GM19193 (cell line): ENCODE data around the gene TRA2A.

Experiments used
- POLR2A ChIP-seq: IDR thresholded peaks from 4 replicates; pipeline ENCODE4 v1.6.1; 2011; ENCODE audit not compliant: insufficient read depth, insufficient read length; ENCODE audit errors: extremely low read depth

TRA2A gene

GRCh38 chr7:23476286-23477156 is 55.3 kb downstream of the TRA2A start:
- no peak for TF ChIP-seq POLR2A

- no peak for TF ChIP-seq POLR2A
These were observed 56.3 kb downstream of the TRA2A start for GRCh38 chr7:23475576-23475839.

GRCh38 chr7:23474829-23475575 is 56.8 kb downstream of the TRA2A start:
- TF ChIP-seq POLR2A, result no peak

GRCh38 chr7:23474094-23474828 is 57.5 kb downstream of the TRA2A start:
- peak; percentile 88 for TF ChIP-seq POLR2A

- TF ChIP-seq POLR2A, result no peak
These were observed 58.0 kb downstream of the TRA2A start for GRCh38 chr7:23473844-23474093.

GRCh38 chr7:23472956-23473843 is 58.6 kb downstream of the TRA2A start:
- no peak for TF ChIP-seq POLR2A

- no peak for TF ChIP-seq POLR2A
These were observed 59.2 kb downstream of the TRA2A start for GRCh38 chr7:23472556-23472955.

GRCh38 chr7:23472046-23472445 is 59.7 kb downstream of the TRA2A start:
- no peak for TF ChIP-seq POLR2A

- peak; percentile 18 for TF ChIP-seq POLR2A
These were observed 60.5 kb downstream of the TRA2A start for GRCh38 chr7:23471106-23471859.

GRCh38 chr7:23470330-23471105 is 61.3 kb downstream of the TRA2A start, which contains the start of gene IGF2BP3:
IGF2BP3 (minus strand) TSS chr7:23470491; CDS start chr7:23470110, 381 bp downstream.
- TF ChIP-seq POLR2A, result peak; percentile 51

- TF ChIP-seq POLR2A, result no peak
These were observed 61.9 kb downstream of the TRA2A start for GRCh38 chr7:23469961-23470250.

GRCh38 chr7:23469150-23469960 is 62.4 kb downstream of the TRA2A start:
- TF ChIP-seq POLR2A, result peak; percentile 64

GRCh38 chr7:23468526-23469149 is 63.1 kb downstream of the TRA2A start:
- TF ChIP-seq POLR2A, result no peak
